H9 (cell line): ENCODE results near the gene TAS2R30. TPM values are rescaled to one million over a fixed set of nuclear protein-coding genes. Genes with fewer than 3 reads are reported as not detected.

Experiments
- DNase-seq: peaks from one replicate; pipeline ENCODE4 v3.0.0-alpha.2; 2017
- H2AFZ ChIP-seq: one replicate; pipeline ENCODE4 v1.6.1; 2013; ENCODE audit warnings: mild to moderate bottlenecking, low read length, control low read depth, moderate library complexity
- H2AK5ac ChIP-seq: 2 replicates; pipeline ENCODE4 v1.6.1; 2013; ENCODE audit warnings: low read length, control low read depth, mixed read lengths; ENCODE audit not compliant: insufficient read length
- H2BK120ac ChIP-seq: one replicate; pipeline ENCODE4 v1.6.1; 2013; ENCODE audit warnings: low read depth, mild to moderate bottlenecking, low read length, control low read depth, inconsistent platforms; ENCODE audit not compliant: poor library complexity, severe bottlenecking
- H2BK12ac ChIP-seq: 2 replicates; pipeline ENCODE4 v1.6.1; 2013; ENCODE audit warnings: low read length, control low read depth, mixed read lengths, low read depth; ENCODE audit not compliant: insufficient read length
- H2BK15ac ChIP-seq: 2 replicates; pipeline ENCODE4 v1.6.1; 2013; ENCODE audit warnings: low read depth, low read length, control low read depth
- H2BK20ac ChIP-seq: one replicate; pipeline ENCODE4 v1.6.1; 2013; ENCODE audit warnings: low read depth, mild to moderate bottlenecking, low read length, control low read depth, inconsistent platforms; ENCODE audit not compliant: poor library complexity, severe bottlenecking
- H2BK5ac ChIP-seq: 2 replicates; pipeline ENCODE4 v1.6.1; 2013; ENCODE audit warnings: low read length, control low read depth, mixed read lengths; ENCODE audit not compliant: insufficient read length
- H3K14ac ChIP-seq: 2 replicates; pipeline ENCODE4 v1.6.1; 2013; ENCODE audit warnings: low read length, control low read depth; ENCODE audit not compliant: insufficient read depth
- H3K18ac ChIP-seq: 2 replicates; pipeline ENCODE4 v1.6.1; 2013; ENCODE audit warnings: low read depth, mild to moderate bottlenecking, mixed read lengths, low read length, control low read depth; ENCODE audit not compliant: insufficient read length
- H3K23ac ChIP-seq: 2 replicates; pipeline ENCODE4 v1.6.1; 2013; ENCODE audit warnings: low read length, control low read depth, mixed read lengths, low read depth; ENCODE audit not compliant: insufficient read length
- H3K23me2 ChIP-seq: 2 replicates; pipeline ENCODE4 v1.6.1; 2013; ENCODE audit warnings: low read depth, mild to moderate bottlenecking, mixed read lengths, low read length, control low read depth; ENCODE audit not compliant: insufficient read length, poor library complexity, severe bottlenecking
- H3K27ac ChIP-seq: 2 replicates; pipeline ENCODE4 v1.5.1; 2013; ENCODE audit warnings: low read length, control low read depth, mixed read lengths, low read depth; ENCODE audit not compliant: insufficient read length
- H3K27me3 ChIP-seq: 2 replicates; pipeline ENCODE4 v1.6.1; 2013; ENCODE audit warnings: low read length, control low read depth, inconsistent platforms; ENCODE audit not compliant: insufficient read depth
- H3K4ac ChIP-seq: 2 replicates; pipeline ENCODE4 v1.6.1; 2013; ENCODE audit warnings: low read depth, mild to moderate bottlenecking, control low read depth, inconsistent platforms, low read length, moderate library complexity
- H3K4me1 ChIP-seq: 2 replicates; pipeline ENCODE4 v1.6.1; 2013; ENCODE audit warnings: low read length, control low read depth, inconsistent platforms; ENCODE audit not compliant: insufficient read depth
- H3K4me2 ChIP-seq: 2 replicates; pipeline ENCODE4 v1.6.1; 2013; ENCODE audit warnings: low read length, control low read depth, mixed read lengths; ENCODE audit not compliant: insufficient read length, insufficient read depth
- H3K56ac ChIP-seq: 2 replicates; pipeline ENCODE4 v1.6.1; 2013; ENCODE audit warnings: low read depth, mild to moderate bottlenecking, mixed read lengths, low read length, control low read depth; ENCODE audit not compliant: insufficient read length
- H3K79me1 ChIP-seq: 2 replicates; pipeline ENCODE4 v1.6.1; 2013; ENCODE audit warnings: low read depth, mild to moderate bottlenecking, moderate library complexity, low read length, control low read depth, inconsistent platforms; ENCODE audit not compliant: insufficient read depth, poor library complexity, severe bottlenecking
- H3K79me2 ChIP-seq: 2 replicates; pipeline ENCODE4 v1.6.1; 2013; ENCODE audit warnings: low read length, control low read depth, inconsistent platforms; ENCODE audit not compliant: insufficient read depth
- H3K9ac ChIP-seq: 2 replicates; pipeline ENCODE4 v1.6.1; 2013; ENCODE audit warnings: low read length, control low read depth, mixed read lengths; ENCODE audit not compliant: insufficient read length; ENCODE audit errors: extremely low read depth
- H3K9me3 ChIP-seq: one replicate; pipeline ENCODE4 v1.6.1; 2013; ENCODE audit warnings: low read depth, low read length, inconsistent platforms; ENCODE audit not compliant: control insufficient read depth
- H3T11ph ChIP-seq: one replicate; pipeline ENCODE4 v1.6.1; 2013; ENCODE audit warnings: mild to moderate bottlenecking, low read length, control low read depth, inconsistent platforms
- H4K20me1 ChIP-seq: one replicate; pipeline ENCODE4 v1.6.1; 2013; ENCODE audit not compliant: control insufficient read depth, insufficient read length, insufficient read depth
- H4K5ac ChIP-seq: 2 replicates; pipeline ENCODE4 v1.6.1; 2013; ENCODE audit warnings: low read depth, mild to moderate bottlenecking, mixed read lengths, low read length, control low read depth; ENCODE audit not compliant: insufficient read length
- H4K8ac ChIP-seq: replicated peaks from 2 replicates; pipeline ENCODE4 v1.6.1; 2013; ENCODE audit warnings: low read length, control low read depth, mixed read lengths, low read depth; ENCODE audit not compliant: insufficient read length
- H4K91ac ChIP-seq: 2 replicates; pipeline ENCODE4 v1.6.1; 2013; ENCODE audit warnings: low read depth, mild to moderate bottlenecking, moderate library complexity, mixed read lengths, low read length, control low read depth; ENCODE audit not compliant: insufficient read length
- H3K27ac Mint-ChIP-seq, 3 experiments: 2 replicates in 2 of 3; 3 replicates in 1 of 3; pipeline ENCODE4 v1.8.0; 2020 to 2021; ENCODE audit warnings: mixed read lengths in 3 of 3, mild to moderate bottlenecking in 1 of 3, moderate library complexity in 1 of 3
- H3K27me3 Mint-ChIP-seq: 2 replicates; pipeline ENCODE4 v1.8.0; 2021; ENCODE audit warnings: low read depth, mild to moderate bottlenecking, moderate library complexity, mixed read lengths
- H3K36me3 Mint-ChIP-seq, 3 experiments: 2 replicates in 2 of 3; 3 replicates in 1 of 3; pipeline ENCODE4 v1.8.0; 2020 to 2021; ENCODE audit warnings: low read depth in 3 of 3, mixed read lengths in 3 of 3; ENCODE audit not compliant: insufficient read depth in 1 of 3
- H3K4me1 Mint-ChIP-seq, 2 experiments: 2 replicates each; pipeline ENCODE4 v1.8.0; 2020; ENCODE audit warnings: mixed read lengths in 2 of 2
- H3K4me3 Mint-ChIP-seq, 2 experiments: 2 replicates in 1 of 2; 3 replicates in 1 of 2; pipeline ENCODE4 v1.8.0; 2020 to 2021; ENCODE audit warnings: mild to moderate bottlenecking in 2 of 2, mixed read lengths in 2 of 2, moderate library complexity in 1 of 2
- H3K9me3 Mint-ChIP-seq, 2 experiments: 2 replicates in 1 of 2; 3 replicates in 1 of 2; pipeline ENCODE4 v1.8.0; 2020; ENCODE audit warnings: mild to moderate bottlenecking in 2 of 2, mixed read lengths in 2 of 2, moderate library complexity in 1 of 2
- CTCF ChIP-seq: fragments of 200-600 bp; sonication (generic); conservative IDR thresholded peaks from 3 replicates; pipeline ENCODE4 v1.8.0; 2021; ENCODE audit warnings: antibody characterized with exemption, mild to moderate bottlenecking
- WGBS: extraction: QIAGEN DNeasy Blood & Tissue Kit; methylation state at CpG from one replicate; pipeline ENCODE4 v1.1.7; 2013; ENCODE audit warnings: missing lambda C conversion rate, low lambda C conversion rate, mixed read lengths; ENCODE audit not compliant: insufficient read length; ENCODE audit errors: extremely low coverage; 5-methylcytosine and 5-hydroxymethylcytosine counted together
- total RNA-seq: library from RNA; stranded (reverse); gene quantifications from 2 replicates; pipeline ENCODE4 v1.2.1, GENCODE V29; 2021

Gene TAS2R30
- total RNA-seq, 1 experiment from 2014 or later: 2.0 TPM

GRCh38 chr12:11133162-11133561, 1.3 kb downstream of the TAS2R30 start:
- H2BK5ac ChIP-seq: no peak overlapping the region
- no peaks in the 10 kb centered on the region for H3K4me1 ChIP-seq
- no peak overlapping the region for H3K56ac ChIP-seq
- no peak for TF ChIP-seq CTCF
- Mint-ChIP-seq H3K4me1 (no peaks in the 10 kb centered on the region), H3K27ac (no peak overlapping the region), H3K36me3 (peaks cover 0 to 9% (median 9%) of the 10 kb centered on the region in 3 experiments; a peak in 5 of 7 replicates), H3K9me3 (no peaks in the 10 kb centered on the region; a peak in 1 of 5 replicates), H3K4me3 (no peak overlapping the region), H3K27me3 (no peaks in the 10 kb centered on the region)
- no peaks in the 10 kb centered on the region for H3K79me1 ChIP-seq
- peaks cover 6% of the 10 kb centered on the region; the same call in 1 of the 2 replicates for H3K79me2 ChIP-seq
- no CpG with 5 or more reads among the region's 2 CpGs for WGBS
- H3K9me3 ChIP-seq: no peaks in the 10 kb centered on the region
- H2AK5ac ChIP-seq: no peak overlapping the region
- H3K4ac ChIP-seq: no peak overlapping the region
- H2BK20ac ChIP-seq: no peak overlapping the region
- no peak overlapping the region for H4K8ac ChIP-seq
- no peak overlapping the region for H4K91ac ChIP-seq
- no peak overlapping the region for H3K4me2 ChIP-seq
- no peak overlapping the region for H3K18ac ChIP-seq
- no peak for DNase-seq
- H3K14ac ChIP-seq: no peak overlapping the region
- no peak overlapping the region for H3K9ac ChIP-seq
- no peaks in the 10 kb centered on the region for H3K23me2 ChIP-seq
- H3K27ac ChIP-seq: no peak overlapping the region
- no peak overlapping the region for H4K5ac ChIP-seq
- H3T11ph ChIP-seq: no peak overlapping the region
- H2AFZ ChIP-seq: no peak overlapping the region
- H2BK12ac ChIP-seq: no peak overlapping the region
- H4K20me1 ChIP-seq: no peaks in the 10 kb centered on the region
- no peak overlapping the region for H2BK120ac ChIP-seq
- no peak overlapping the region for H2BK15ac ChIP-seq
- H3K27me3 ChIP-seq: no peaks in the 10 kb centered on the region
- H3K23ac ChIP-seq: no peak overlapping the region
